Measurements from ENCODE around the gene ZNF224.
"Not testable (repeated sequence)": the region's sequence is repeated elsewhere in the genome, so short reads cannot be mapped to it uniquely, and the experiment has no call there.

Gene ZNF224

DNA sequence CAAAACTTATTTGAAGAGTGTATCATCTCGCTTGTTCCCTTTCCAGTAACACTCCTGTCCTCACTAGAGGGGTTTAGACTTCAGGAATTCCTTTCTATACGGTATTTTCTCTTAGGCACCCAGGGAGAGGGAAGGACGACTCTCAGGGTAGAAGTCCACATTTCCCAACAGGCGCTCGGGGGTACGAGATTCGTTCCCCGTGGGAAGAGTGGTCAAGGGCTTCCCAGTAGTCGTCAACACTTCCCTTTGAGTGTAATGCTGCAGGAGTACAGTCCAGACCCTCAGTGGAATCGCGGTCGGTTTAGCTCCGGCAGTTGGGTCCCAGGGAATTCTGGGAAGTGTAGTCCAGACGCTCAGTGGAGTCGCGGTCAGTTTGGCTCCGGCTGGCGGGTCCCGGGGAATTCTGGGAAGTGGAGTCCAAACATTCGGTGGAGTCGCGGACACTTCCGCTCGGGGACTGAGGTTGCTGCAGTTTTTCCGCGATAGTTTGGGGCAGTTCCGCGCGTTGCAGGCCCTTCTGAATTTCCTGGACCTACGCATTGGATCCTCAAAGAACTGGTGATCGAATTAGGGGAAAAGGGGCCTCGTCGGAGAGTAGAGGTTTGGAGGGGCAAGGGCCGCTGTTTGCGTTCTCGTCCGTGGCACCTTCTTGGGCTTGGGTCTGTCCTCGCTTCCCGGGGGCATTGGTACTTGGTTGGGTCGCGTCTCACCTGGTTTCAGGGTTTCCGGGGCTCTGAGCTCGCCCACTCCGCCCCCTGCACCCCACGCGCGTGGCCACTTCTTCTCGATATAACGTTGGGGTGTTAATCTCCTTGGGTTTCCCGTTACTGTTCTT is at the start of gene ZNF224:
Gene ZNF224 (plus strand): TSS at position 431 of the 835 bp plus-strand sequence. CDS start 3,513 bp downstream, outside the sequence.
- peak; percentile 89 for DNase-seq (ENCODE audit: low spot score)

DNA sequence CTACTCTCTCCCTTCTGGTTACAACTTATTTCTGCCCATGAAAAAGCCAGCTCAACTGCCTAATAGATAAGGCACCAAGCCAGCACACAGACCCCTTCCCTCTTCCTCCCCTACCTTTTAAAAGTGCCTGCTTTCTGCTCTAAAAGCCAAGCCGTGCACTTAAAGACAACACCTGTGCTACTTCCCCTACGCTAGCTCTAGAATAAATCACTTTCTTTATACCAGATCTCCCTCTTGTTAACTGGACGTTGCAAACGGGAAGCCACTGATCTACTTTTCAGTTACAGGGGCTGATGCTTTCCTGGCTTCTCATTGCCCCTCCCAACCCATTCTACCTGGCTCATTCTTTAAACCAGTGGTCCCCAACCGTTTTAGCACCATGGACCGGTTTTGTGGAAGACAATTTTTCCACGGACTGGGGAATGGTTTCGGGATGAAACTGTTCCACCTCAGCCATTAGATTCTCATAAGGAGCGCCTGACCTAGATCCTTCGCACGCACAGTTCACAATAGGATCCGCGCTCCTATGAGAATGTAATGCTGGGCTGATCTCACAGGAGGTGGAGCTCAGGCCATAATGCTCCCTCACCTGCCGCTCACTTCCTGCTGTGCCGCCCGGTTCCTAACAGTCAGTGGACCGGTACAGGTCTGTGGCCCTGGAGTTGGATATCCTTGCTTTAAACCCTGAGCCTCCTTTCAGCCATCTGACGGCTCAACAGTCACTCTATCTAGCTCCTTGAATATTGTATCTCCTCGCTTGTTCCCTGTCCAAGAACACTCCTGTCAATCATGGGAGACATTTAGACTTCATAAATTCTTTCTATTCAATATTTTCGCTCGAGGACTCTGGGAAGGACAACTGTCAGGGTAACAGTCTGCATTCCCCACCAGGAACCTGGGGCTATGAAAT is 43.2 kb upstream of the ZNF224 start:
- no peak for DNase-seq (ENCODE audit: low spot score)

DNA sequence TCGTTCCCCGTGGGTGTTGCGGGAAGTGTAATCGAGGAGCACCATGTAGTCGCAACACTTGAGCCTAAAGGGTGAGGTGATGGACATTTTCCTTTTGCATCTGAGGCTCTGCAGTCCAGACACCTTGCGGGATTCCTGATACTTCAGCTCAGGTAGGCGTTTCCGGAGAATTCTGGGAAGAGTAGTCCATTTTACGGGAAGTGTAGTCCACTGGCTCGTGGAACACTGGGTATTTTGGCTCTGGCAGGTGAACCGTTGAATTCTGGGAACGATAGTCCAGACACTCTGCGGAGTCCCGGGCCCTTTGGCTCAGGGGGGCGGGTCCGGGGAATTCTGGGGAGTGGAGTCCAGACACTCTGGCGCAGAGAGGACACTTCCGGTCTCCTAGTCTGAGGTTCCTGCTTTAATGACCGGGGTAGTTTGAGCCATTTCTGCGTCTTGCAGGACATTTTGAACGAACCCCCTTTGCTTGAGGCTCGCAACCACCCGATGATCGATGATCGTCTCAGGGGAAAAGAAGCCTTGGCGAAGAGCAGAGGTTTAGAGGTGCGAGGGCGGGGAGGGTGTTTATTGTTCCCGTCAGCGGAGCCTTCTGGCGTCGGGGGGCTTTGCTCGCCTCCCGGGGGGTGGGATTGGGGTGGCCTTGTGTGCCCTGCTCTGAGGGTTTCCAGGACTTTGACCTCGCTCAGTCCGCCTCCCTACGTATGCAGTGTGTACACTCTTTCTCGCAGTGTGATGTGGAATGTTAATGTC is 42.3 kb upstream of the ZNF224 start, which contains the start of gene ZNF223:
Gene ZNF223 (plus strand): TSS at position 387 of the 753 bp plus-strand sequence. CDS start 3,141 bp downstream, outside the sequence.
- DNase-seq (ENCODE audit: low spot score), result peak; percentile 58

GRCh38 chr19:44055870-44056269 is 38.3 kb upstream of the ZNF224 start:
- DNase-seq (ENCODE audit: low spot score), result no peak

GRCh38 chr19:44059229-44059628 is 34.9 kb upstream of the ZNF224 start:
- DNase-seq (ENCODE audit: low spot score), result no peak

DNA sequence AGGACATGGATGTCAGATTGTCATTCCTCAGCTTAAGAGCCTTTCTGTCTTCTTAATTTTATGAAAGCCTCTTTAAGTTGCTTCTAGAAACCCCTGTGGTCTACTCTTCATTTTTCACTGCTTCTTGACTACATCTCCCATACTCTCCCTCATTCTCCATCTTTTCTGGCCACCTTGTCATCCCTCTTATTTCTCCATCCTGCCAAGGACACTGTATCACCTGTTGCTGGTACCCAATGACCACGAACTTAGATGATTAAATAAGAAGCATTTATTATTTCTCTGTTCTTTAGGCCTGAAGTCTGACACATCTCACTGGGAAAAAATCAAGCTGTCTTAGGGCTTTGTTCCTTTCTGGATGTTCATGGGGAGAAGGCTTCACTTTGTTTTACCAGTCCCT is 33.1 kb upstream of the ZNF224 start:
- DNase-seq (ENCODE audit: low spot score), result no peak

GRCh38 chr19:44066305-44066704 is 27.9 kb upstream of the ZNF224 start:
- DNase-seq (ENCODE audit: low spot score), result no peak

- no peak for DNase-seq (ENCODE audit: low spot score)
Measured at GRCh38 chr19:44069415-44069814, 24.7 kb upstream of the ZNF224 start.

GRCh38 chr19:44071824-44072542 is 22.2 kb upstream of the ZNF224 start, which contains the start of gene ZNF284:
Gene ZNF284, plus strand, starts transcription at chr19:44072159. Its CDS starts 4,231 bp downstream, at chr19:44076390.
- peak; percentile 70 for DNase-seq (ENCODE audit: low spot score)

- no peak for DNase-seq (ENCODE audit: low spot score)
Measured at GRCh38 chr19:44072543-44073401, 21.4 kb upstream of the ZNF224 start.

GRCh38 chr19:44076325-44076724 is 17.8 kb upstream of the ZNF224 start:
- DNase-seq (ENCODE audit: low spot score), result no peak

- DNase-seq (ENCODE audit: low spot score), result no peak
Measured at GRCh38 chr19:44092108-44092507, 2.1 kb upstream of the ZNF224 start.

GRCh38 chr19:44107751-44108150 is 13.6 kb downstream of the ZNF224 start:
- no peak for DNase-seq (ENCODE audit: low spot score)

DNA sequence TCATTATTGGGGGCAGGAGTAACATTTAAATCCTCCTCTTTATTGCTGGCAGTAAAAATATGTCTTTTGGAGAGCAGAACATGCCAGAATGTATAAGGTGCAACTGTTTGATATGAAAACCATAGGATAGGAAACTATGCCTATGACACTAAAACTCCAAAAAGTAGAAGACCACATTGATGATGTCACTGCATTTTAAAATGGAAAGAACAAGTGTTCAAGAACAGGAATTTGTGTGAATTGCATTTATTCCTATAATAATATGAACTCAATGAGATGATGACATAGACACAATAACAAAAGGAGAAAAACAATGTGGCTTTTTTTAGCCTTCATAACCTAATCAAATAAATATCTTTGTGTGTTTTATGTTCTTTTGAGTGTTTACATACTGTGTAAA is 15.3 kb downstream of the ZNF224 start:
- DNase-seq (ENCODE audit: low spot score), result no peak

GRCh38 chr19:44111910-44112463 is 17.8 kb downstream of the ZNF224 start:
- peak; percentile 37 for DNase-seq (ENCODE audit: low spot score)

DNA sequence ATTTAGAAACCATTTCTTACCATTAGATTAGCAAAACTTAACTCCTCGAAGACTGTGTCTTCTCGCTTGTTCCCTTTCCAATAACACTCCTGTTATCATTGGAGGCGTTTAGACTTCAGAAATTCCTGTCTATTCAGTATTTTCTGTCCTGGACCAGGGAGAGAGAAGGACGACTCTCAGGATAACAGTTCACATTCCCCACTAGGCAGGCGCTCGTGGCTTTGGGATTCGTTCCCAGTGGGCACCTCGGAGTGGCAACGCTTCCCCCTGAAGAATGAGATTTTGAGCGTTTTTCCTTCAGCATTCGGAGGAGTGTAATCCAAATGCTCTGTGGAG is 18.6 kb downstream of the ZNF224 start:
- DNase-seq (ENCODE audit: low spot score), result no peak

DNA sequence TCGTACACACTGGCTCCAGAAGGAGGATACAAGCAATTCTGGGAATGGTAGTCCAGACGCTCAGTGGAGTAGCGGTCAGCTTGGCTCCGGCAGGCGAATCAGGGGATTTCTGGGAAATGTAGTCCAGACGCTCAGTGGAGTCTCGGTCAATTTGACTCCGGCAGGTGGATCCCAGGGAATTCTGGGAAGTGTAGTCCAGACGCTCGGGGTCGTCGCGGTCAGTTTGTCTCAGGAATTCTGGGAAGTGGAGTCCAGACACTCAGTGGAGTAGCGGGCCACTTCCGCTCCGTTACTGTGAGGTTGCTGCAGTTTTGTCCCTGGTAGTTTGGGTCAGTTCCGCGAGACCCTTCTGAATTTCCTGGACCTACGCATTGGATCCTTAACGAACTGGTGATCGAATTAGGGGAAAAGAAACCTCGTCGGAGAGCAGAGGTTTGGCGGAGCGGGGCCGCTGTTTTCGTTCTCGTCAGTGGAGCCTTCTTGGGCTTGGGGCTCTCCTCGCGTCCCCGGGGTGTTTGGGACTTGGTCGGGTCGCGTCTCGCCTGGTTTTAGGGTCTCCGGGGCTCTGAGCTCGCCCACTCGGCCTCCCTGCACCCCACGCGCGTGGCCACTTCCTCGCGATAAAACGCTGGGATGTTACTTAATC is 19.1 kb downstream of the ZNF224 start, which contains the start of gene ZNF225:
Gene ZNF225 (plus strand): TSS at position 262 of the 646 bp plus-strand sequence. CDS start 2,429 bp downstream, outside the sequence.
- DNase-seq (ENCODE audit: low spot score), result peak; percentile 97

GRCh38 chr19:44113784-44114390 is 19.7 kb downstream of the ZNF224 start:
- DNase-seq (ENCODE audit: low spot score), result peak; percentile 10

DNA sequence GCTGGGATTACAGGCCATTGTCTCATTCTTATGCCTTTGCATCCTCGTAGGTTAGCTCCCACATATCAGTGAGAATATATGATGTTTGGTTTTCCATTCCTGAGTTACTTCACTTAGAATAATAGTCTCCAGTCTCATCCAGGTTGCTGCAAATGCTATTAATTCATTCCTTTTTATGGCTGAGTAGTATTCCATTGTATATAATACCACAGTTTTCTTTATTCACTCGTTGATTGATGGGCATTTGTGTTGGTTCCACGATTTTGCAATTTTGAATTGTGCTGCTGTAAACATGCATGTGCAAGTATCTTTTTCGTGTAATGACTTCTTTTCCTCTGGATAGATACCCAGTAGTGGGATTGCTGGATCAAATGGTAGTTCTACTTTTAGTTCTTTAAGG is 27.0 kb downstream of the ZNF224 start:
- DNase-seq (ENCODE audit: low spot score), result not testable (repeated sequence)
